GM12874 (cell line): ENCODE measurements around the gene WRAP73.

Source experiments
- CTCF ChIP-seq: IDR thresholded peaks from 2 replicates; pipeline ENCODE4 v1.5.1; 2011; ENCODE audit warnings: low read depth, mild to moderate bottlenecking, control low read depth, low read length, moderate library complexity; ENCODE audit not compliant: insufficient read depth

The WRAP73 gene

GRCh38 chr1:3590951-3591865, 58.7 kb downstream of the WRAP73 start:
- TF ChIP-seq CTCF = no peak

GRCh38 chr1:3590139-3590763, 59.7 kb downstream of the WRAP73 start:
- TF ChIP-seq CTCF = no peak

- no peak for TF ChIP-seq CTCF
Observed at GRCh38 chr1:3588395-3588794, 61.5 kb downstream of the WRAP73 start.

GRCh38 chr1:3586986-3587759, 62.7 kb downstream of the WRAP73 start:
- no peak for TF ChIP-seq CTCF

- no peak for TF ChIP-seq CTCF
Observed at GRCh38 chr1:3585940-3586568, 63.8 kb downstream of the WRAP73 start.

GRCh38 chr1:3584915-3585314, 65.0 kb downstream of the WRAP73 start:
- TF ChIP-seq CTCF = no peak
